Heart left ventricle (tissue), 13 donors: ENCODE data around the gene UNKL.

Source experiments
- CTCF ChIP-seq, 12 donors: fragments of 200-600 bp; sonication (generic) in 4 of 12; IDR thresholded peaks; one replicate each; pipeline versions ENCODE4 v1.5.0 to v1.8.0; 2018 to 2022; ENCODE audit warnings: antibody characterized with exemption in 12 of 12, mild to moderate bottlenecking in 5 of 12
- POLR2A ChIP-seq, 2 donors: fragments of 450-650 bp; IDR thresholded peaks; one replicate each; pipeline ENCODE4 v1.6.1; 2017; ENCODE audit warnings: antibody characterized with exemption in 2 of 2, mild to moderate bottlenecking in 2 of 2, moderate library complexity in 2 of 2
- donor health status: ischemic (EF 13 %, LVEDD 7.1; RV severe dilation, severe dysfunction).
- donor health status: DM: no; HTN: yes; CAD: no.
- donor health status: DM: no; HTN: no; CAD: no.
- donor health status: ischemic (EF 25% LVEDD 6.9; RV normal size, moderate dysfunction).
- donor health status: ischemic (EF 25% LVEDD 5.7; RV mildly dilated, moderate dysfunction).
- donor health status: ischemic (EF 35%, LVEDD 5.7; RV mildly dilated, moderate dysfunction).
- donor health status: nonischemic (EF 11% LVEDD 7.7; RV severe dilation, severe dysfunction).
- donor health status: DM: yes; HTN: yes; CAD: no.
- donor health status: PGD.
- donor health status: ischemic (EF 29% LVEDD 5.4; RV normal size, mild dysfunction).
- donor health status: nonischemic (EF 23%, LVEDD 6.1; RV moderate dilation, normal function).

- TF ChIP-seq CTCF (IDR thresholded peaks at IDR 0.05), result no peak
- TF ChIP-seq POLR2A (IDR thresholded peaks at IDR 0.05), result no peak
Measured at GRCh38 chr16:1380195-1380594, 34.3 kb downstream of the UNKL start.
